Kidney epithelial cell (primary cell): ENCODE data around the gene VASN. TPM values are rescaled to one million over a fixed set of nuclear protein-coding genes. Genes with fewer than 3 reads are reported as not detected.
"Not testable (repeated sequence)": the region's sequence is repeated elsewhere in the genome, so short reads cannot be mapped to it uniquely, and the experiment has no call there.

ENCODE experiments used
- DNase-seq: peaks from one replicate; pipeline ENCODE4 v3.0.0-alpha.2; 2010; ENCODE audit warnings: low read depth
- H3K27me3 ChIP-seq: 2 replicates; pipeline ENCODE4 v1.6.0; 2011; ENCODE audit warnings: low read length; ENCODE audit not compliant: control insufficient read depth, insufficient read depth
- H3K36me3 ChIP-seq: 2 replicates; pipeline ENCODE4 v1.5.1; 2011; ENCODE audit warnings: low read length; ENCODE audit not compliant: control insufficient read depth, insufficient read depth
- H3K4me3 ChIP-seq: 2 replicates; pipeline ENCODE4 v1.5.1; 2011; ENCODE audit warnings: low read depth, mild to moderate bottlenecking, control low read depth, low read length
- total RNA-seq: library from RNA; depleted of rRNA; stranded (reverse); fragments of >200 nt; gene quantifications from 2 replicates; pipeline ENCODE4 v1.2.3, GENCODE V29; 2015
- TF ChIP-seq, protein P1 (sequence below): IDR thresholded peaks from 2 replicates; pipeline ENCODE4 v1.5.1; 2011; ENCODE audit warnings: mild to moderate bottlenecking, moderate library complexity, low read length, control low read depth, inconsistent platforms; ENCODE audit not compliant: insufficient read depth, poor library complexity, severe bottlenecking

VASN gene
- total RNA-seq, 1 donor from 2014 or later: 60.4 TPM

DNA sequence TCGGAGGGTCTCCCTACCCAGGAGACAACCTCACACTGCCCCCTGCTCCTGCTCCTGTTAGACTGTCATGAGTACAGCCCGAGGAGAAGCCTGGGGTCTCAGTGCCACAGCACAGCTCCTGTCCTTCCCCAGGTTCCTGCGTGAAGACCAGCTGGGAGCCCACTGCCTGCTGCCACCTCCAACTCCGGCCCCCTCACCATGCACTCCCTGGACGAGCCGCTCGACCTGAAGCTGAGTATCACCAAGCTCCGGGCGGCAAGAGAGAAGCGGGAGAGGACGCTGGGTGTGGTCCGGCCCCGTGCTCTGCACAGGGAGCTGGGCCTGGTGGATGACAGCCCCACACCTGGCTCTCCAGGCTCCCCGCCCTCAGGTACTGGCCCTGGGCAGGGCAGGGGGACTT, 39.6 kb upstream of the VASN start:
- TF ChIP-seq, protein P1, sequence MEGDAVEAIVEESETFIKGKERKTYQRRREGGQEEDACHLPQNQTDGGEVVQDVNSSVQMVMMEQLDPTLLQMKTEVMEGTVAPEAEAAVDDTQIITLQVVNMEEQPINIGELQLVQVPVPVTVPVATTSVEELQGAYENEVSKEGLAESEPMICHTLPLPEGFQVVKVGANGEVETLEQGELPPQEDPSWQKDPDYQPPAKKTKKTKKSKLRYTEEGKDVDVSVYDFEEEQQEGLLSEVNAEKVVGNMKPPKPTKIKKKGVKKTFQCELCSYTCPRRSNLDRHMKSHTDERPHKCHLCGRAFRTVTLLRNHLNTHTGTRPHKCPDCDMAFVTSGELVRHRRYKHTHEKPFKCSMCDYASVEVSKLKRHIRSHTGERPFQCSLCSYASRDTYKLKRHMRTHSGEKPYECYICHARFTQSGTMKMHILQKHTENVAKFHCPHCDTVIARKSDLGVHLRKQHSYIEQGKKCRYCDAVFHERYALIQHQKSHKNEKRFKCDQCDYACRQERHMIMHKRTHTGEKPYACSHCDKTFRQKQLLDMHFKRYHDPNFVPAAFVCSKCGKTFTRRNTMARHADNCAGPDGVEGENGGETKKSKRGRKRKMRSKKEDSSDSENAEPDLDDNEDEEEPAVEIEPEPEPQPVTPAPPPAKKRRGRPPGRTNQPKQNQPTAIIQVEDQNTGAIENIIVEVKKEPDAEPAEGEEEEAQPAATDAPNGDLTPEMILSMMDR: no peak
- Histone ChIP-seq H3K4me3 (no peak overlapping the region), H3K27me3 (no peaks in the 10 kb centered on the region), H3K36me3 (peaks cover 4% of the 10 kb centered on the region)
- DNase-seq: no peak

DNA sequence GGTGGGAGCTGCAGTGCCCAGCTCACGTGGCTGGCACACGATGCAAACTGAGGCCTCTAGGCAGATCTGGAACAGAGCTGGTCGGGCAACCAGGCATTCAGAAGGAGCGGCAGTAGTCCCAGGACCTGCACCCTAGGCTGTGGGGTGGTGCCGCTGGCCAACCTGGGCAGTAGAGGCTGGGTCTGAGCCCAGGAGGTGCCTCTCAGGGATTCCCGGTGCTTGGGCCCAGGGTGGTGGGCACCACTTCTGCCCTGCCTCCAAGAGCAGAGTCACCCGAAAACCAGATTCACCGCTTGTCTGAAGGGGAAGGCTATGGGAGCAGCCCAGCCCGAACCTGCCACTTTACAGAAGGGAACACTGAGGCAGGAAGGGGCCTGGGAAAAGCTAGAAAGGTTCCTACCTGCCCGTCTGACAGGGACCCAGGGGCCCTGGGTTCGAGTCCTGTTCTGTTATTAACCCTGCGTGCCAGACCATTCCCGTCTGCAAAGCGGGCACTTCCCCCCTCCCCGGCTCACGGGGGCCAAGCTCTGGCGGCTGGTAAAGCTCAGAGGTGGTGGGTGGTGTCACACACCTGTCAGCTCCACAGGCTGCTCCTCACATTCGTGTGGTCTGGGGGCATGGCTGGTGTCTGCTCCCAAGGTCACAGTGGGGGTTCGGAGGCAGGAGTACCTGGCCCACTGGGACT, 38.9 kb upstream of the VASN start:
- Histone ChIP-seq H3K36me3 (peaks cover 4% of the 10 kb centered on the region), H3K27me3 (no peaks in the 10 kb centered on the region), H3K4me3 (no peak overlapping the region)
- TF ChIP-seq, protein P1: no peak
- DNase-seq: no peak

DNA sequence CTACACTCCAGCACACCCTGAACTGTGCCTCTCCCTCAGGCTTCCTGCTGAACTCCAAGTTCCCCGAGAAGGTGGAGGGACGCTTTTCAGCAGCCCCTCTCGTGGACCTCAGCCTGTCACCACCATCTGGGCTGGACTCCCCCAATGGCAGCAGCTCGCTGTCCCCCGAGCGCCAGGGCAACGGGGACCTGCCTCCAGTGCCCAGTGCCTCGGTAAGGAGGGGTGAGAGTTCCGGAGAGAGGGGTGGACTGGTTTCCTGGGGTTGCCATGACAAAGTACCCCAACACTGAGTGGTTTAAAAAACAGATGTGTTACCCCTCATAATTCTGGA, 38.4 kb upstream of the VASN start:
- Histone ChIP-seq H3K4me3 (no peak overlapping the region), H3K36me3 (peaks cover 4% of the 10 kb centered on the region), H3K27me3 (no peaks in the 10 kb centered on the region)
- no peak for DNase-seq
- TF ChIP-seq, protein P1: no peak

DNA sequence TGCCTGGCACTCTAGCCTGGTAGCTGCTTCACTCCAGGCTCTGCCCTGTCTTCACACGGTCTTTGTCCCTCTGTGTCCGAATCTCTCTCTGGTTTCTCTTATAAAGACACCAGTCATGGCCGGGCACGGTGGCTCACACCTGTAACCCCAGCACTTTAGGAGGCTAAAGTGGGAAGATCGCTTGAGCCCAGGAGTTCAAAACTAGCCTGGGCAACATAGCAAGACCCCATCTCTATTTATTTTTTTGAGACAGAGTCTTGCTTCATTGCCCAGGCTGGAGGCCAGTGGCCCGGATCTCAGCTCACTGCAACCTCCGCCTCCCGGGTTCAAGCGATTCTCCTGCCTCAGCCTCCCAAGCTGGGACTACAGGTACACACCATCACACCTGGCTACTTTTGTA, 37.9 kb upstream of the VASN start:
- not testable (repeated sequence) for DNase-seq, H3K27me3 ChIP-seq, H3K36me3 ChIP-seq, H3K4me3 ChIP-seq

DNA sequence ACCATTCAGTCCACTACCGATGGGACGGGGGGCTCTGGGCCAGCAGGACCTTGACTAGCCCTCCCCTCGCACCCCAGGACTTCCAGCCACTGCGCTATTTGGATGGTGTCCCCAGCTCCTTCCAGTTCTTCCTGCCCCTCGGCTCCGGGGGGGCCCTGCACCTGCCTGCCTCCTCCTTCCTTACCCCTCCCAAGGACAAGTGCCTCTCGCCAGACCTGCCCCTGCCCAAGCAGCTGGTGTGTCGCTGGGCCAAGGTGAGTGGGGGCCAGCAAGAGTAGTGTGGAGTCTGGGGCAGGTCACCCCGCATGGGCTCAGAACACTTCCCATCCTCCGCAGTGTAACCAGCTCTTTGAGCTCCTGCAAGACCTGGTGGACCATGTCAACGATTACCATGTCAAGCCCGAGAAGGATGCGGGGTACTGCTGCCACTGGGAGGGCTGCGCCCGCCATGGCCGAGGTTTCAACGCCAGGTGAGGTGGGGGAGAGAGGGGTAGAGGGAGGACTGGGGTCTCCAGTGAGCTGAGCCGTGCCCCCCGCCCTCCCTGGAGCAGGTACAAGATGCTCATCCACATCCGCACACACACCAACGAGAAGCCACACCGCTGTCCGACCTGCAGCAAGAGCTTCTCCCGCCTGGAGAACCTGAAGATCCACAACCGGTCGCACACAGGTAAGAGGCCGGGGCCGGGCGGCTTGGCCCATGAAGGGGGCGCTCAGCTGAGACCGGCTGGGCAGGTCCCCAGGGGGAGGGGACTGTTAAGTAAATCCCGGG, 36.7 kb upstream of the VASN start:
- DNase-seq: no peak
- Histone ChIP-seq H3K36me3 (peaks cover 7% of the 10 kb centered on the region), H3K4me3 (no peak overlapping the region), H3K27me3 (no peaks in the 10 kb centered on the region)
- TF ChIP-seq, protein P1: no peak

DNA sequence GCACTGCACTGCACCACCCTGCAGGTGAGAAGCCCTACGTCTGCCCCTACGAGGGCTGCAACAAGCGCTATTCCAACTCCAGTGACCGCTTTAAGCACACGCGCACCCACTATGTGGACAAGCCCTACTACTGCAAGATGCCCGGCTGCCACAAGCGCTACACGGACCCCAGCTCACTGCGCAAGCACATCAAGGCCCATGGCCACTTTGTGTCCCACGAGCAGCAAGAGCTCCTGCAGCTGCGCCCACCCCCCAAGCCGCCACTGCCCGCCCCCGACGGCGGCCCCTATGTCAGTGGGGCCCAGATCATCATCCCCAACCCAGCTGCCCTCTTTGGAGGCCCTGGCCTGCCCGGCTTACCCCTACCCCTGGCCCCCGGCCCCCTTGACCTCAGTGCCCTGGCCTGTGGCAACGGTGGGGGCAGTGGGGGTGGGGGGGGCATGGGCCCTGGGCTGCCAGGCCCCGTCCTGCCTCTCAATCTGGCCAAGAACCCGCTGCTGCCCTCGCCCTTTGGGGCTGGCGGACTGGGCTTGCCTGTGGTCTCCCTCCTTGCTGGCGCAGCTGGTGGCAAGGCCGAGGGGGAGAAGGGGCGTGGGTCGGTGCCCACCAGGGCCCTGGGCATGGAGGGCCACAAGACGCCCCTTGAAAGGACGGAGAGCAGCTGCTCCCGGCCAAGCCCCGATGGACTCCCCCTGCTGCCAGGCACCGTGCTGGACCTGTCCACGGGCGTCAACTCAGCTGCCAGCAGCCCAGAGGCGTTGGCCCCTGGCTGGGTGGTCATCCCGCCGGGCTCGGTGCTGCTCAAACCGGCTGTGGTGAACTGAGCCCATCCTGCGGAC, 34.7 kb upstream of the VASN start:
- Histone ChIP-seq H3K4me3 (no peak overlapping the region), H3K36me3 (peaks cover 7% of the 10 kb centered on the region), H3K27me3 (no peaks in the 10 kb centered on the region)
- DNase-seq: no peak
- TF ChIP-seq, protein P1: no peak
